GM18907 (cell line): ENCODE data around the gene JUP.
"Not testable (repeated sequence)": the region's sequence is repeated elsewhere in the genome, so short reads cannot be mapped to it uniquely, and the experiment has no call there.

Experiments
- ATAC-seq: cut with Tn5 transposase; IDR thresholded peaks from one replicate; pipeline ENCODE4 v1.9.1; 2021; ENCODE audit warnings: mild to moderate bottlenecking, moderate library complexity; ENCODE audit not compliant: unreplicated experiment

The JUP gene

DNA sequence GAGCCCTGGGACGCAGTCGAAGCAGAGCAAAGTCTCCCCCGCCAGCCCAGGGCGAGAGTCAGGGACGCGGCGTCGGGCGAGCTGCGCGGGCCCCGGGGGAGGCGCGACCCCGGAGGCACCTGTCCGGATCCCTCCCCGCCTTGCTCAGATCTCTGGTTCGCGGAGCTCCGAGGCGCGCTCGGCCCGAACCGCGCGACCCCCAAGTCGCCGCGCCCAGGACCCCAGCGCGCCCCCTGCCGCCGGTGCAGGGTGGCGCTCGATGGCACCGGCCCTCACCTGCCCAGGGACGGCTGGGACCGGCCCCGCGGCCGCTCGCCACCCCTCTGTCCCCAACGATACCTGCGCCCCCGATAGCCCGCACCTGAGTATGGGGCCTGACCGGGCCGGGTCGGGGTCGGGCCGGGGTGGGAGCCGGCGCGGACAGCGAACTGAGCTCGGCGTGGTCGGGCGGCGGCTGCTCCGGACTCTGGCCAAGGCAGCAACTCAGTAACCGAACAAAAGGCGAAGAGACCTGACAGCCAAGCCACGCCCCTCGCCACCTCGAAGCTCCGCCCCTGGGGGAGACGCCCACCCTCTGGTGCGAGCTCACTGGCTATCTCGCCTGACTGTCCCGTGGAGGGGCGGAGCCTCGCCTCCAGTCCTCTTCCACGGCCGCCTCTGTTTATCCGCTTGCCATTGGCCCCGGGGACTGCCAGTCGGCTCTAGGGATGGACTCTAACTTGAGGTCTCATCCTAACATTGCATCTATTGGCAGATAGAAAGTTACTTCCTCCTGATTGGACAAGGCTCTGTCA, at the start of gene JUP:
JUP (minus strand) TSS at position 485 of the 794 bp plus-strand sequence. CDS start 14,857 bp downstream, outside the sequence.
- peak; percentile 78 for ATAC-seq

DNA sequence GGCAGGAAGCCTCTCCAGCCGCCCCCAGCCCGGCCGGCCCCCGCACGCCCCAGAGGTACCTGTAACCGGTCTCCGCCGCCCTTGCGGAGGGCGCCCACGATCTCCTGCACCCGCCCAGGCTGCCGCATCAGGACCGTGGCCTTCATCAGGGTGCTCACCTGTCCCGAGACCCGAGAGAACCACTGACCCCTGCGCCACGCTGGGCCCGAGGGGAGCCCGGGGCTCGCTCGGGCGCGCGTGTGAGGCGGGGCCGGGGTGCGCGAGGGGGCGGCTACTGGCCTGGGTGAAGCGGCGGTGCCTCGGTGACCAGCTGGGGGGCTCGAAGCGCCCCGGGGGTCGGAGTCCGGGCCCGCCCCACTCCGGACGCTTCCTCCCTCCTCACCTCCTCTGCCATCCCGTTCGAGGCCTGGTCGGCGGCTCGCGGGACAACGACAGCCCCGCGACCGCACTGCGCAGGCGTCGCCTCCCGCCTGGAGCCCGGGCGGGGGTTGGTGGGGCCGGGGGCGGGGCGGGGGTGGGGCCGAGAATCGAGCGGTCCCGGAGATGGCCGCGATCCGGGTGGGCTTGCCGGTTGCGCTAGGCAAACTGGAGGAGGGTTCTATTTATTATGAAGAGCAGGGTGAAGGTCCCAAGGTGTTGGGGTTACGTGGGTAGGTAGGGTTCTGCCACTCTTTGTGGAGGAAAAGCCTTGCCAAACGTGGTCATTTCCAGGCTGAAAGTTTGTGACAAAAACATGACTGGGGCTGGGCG, 49.5 kb upstream of the JUP start, which contains the start of gene NT5C3B:
NT5C3B (minus strand) TSS at position 433 of the 750 bp plus-strand sequence; CDS start at position 394, 39 bp downstream.
- peak; percentile 52 for ATAC-seq

DNA sequence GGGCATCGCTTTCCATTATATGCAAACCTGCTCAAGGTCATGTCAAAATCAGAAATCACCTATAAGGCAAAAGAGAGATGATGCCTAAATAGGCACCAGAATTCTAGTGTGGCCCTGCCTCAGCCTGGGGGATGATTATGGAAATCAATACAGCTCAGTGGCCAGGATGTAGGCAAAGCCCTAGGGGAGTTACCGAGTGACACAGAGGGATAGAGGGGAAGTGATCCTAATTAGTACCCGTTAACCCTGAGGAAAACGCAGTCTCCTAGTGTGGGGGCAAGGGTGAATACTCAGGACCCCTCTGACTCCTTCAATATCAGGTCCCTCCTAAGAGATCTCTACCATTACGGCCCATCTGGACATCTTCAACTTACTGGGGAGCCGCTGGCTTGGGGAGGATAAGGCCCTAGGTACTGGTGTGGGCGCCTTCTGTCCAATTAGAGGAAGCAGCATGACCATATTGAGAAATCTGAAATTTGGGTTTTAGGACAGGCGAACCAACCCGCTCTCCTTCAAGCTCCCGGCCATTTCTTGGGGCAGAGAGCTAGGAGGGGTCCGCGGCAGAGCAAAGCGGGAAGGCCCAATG, 48.8 kb upstream of the JUP start:
- peak; percentile 25 for ATAC-seq

DNA sequence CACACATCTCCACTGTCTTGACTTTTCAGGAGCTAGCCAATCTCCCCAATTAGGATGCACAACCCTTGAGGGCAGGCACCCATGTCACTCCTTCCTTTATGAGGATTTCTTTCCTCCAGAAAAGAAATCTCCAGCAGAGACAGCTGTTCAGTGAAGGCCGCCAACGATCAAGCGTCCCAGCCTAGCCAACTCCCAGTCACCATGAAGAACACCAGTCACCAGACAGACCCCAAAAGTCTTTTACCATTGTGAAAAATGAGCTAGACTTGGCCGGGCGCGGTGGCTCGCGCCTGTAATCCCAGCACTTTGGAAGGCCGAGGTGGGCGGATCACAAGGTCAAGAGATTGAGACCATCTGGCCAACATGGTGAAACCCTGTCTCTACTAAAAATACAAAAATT, 43.5 kb upstream of the JUP start:
- ATAC-seq, result not testable (repeated sequence)

DNA sequence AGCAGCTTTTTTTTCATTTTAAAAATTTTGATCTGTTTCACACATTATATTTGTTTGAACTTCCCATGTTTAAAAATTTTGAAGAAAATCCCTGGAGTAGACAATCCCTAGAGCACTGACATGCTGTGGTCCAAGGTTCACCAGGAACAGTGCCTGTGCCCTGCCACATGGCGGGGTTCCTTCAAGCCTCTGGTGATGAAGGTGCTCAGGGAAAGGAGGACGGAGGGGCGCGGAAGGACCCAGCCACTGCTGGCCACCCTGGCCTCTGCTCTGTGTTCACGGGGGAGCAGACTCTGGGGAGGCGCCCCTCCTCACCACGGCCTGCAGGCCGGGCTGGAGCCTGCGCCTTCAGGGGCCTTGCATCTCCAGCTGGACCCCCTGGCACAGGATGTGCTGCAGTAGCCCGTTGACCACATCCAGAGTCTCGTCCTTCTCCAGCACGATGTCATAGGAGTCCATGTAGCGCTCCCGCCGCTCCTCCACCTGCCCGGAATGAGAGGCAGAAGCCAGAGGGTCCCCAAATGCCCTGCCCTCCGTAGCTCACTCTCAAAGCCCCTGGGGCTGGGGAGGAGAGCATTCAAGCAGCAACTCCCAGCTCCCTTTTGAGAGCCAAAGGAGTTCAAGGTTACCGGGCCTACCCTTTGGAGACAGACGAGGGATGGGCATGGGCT, 38.8 kb upstream of the JUP start:
- no peak for ATAC-seq

DNA sequence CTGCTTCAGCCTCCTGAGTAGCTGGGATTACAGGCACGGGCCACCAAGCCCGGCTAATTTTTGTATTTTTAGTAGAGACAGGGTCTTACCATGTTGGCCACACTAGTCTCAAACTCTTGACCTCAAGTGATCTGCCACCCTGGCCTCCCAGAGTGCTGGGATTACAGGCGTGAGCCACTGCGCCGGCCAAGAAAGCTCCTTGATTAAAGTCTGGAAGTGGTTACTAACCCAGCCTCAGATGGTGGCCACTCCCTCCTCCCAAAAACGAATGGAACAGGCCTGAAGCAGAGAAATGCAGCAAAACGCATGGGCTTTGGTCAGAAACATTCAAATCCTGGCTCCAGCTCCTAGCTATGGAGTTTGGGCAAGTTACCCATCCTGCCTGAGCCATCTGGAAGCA, 37.6 kb upstream of the JUP start:
- ATAC-seq, result no peak

DNA sequence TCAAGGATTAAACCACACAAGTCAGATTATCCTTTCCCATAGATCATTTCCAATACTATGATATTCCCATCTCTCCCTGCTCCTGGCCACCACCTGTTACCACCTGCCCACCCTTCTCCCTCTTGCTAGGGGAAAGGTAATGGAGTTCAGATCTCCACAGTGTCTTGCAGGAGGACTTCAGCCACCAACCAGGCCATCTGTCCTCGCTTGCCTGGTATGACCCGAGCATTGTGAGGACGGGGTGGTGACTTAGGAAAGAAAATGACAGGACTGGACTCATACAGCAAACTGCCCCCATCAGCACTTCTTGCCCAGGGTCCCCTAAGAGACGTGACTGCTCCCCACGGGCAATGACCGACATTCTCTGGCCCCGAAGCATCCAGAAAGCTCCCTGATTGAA, 37.1 kb upstream of the JUP start:
- no peak for ATAC-seq

DNA sequence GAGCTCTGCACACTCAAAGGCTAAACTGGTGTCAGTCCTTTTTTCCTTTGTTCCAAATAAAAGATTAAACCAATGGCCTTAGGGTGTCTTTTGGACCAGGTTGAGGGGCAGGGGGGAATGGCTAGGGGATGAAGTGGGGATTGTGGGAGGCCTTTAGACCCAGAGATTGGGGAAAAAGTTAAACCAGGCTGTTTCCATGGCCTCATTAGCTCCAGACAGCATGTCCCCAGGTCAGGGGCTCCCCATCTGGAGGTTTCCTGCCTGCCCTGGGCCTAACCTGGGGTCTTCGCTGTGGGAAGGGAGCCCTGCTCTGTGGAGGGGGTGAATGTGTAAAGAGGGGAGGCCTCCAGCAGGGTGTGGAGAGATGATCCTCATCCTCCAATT, 36.6 kb upstream of the JUP start:
- ATAC-seq, result no peak

DNA sequence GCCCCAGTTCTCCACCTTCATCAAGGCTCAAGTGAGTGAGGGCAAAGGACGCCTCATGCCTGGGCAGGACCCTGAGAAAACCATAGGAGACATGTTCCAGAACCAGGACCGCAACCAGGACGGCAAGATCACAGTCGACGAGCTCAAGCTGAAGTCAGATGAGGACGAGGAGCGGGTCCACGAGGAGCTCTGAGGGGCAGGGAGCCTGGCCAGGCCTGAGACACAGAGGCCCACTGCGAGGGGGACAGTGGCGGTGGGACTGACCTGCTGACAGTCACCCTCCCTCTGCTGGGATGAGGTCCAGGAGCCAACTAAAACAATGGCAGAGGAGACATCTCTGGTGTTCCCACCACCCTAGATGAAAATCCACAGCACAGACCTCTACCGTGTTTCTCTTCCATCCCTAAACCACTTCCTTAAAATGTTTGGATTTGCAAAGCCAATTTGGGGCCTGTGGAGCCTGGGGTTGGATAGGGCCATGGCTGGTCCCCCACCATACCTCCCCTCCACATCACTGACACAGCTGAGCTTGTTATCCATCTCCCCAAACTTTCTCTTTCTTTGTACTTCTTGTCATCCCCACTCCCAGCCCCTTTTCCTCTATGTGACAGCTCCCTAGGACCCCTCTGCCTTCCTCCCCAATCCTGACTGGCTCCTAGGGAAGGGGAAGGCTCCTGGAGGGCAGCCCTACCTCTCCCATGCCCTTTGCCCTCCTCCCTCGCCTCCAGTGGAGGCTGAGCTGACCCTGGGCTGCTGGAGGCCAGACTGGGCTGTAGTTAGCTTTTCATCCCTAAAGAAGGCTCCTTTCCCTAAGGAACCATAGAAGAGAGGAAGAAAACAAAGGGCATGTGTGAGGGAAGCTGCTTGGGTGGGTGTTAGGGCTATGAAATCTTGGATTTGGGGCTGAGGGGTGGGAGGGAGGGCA, 36.0 kb upstream of the JUP start:
- ATAC-seq, result no peak

DNA sequence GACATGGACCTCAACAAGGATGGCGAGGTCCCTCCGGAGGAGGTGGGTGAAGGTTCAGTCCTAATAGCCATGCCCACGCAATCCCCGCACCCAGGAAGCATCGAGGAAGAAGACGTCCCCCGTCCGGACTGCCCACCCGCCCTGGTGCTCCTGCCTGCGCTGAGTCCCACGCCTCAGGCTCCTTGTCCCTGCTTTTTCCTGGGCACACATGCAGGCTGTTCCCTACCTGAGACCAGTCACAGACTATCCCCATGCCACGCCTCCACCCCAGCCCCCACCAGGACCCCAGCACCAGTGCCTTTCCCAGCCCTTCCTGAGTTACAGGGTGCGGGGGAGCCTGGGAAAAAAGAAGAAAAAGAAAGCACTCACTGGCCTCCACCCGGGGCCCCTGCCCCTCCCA, 35.3 kb upstream of the JUP start:
- ATAC-seq, result no peak

DNA sequence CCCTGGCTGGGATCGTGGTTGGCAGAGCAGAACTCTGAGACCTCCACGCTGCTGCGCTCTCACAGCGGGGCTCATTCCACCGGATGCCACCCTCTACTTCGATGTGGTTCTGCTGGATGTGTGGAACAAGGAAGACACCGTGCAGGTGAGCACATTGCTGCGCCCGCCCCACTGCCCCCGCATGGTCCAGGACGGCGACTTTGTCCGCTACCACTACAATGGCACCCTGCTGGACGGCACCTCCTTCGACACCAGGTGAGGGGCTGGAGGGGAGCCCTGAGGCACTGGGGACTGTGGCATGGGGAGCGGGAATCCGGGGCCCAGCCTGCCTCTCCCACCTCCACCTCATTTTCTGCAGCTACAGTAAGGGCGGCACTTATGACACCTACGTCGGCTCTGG, 31.5 kb upstream of the JUP start:
- no peak for ATAC-seq

DNA sequence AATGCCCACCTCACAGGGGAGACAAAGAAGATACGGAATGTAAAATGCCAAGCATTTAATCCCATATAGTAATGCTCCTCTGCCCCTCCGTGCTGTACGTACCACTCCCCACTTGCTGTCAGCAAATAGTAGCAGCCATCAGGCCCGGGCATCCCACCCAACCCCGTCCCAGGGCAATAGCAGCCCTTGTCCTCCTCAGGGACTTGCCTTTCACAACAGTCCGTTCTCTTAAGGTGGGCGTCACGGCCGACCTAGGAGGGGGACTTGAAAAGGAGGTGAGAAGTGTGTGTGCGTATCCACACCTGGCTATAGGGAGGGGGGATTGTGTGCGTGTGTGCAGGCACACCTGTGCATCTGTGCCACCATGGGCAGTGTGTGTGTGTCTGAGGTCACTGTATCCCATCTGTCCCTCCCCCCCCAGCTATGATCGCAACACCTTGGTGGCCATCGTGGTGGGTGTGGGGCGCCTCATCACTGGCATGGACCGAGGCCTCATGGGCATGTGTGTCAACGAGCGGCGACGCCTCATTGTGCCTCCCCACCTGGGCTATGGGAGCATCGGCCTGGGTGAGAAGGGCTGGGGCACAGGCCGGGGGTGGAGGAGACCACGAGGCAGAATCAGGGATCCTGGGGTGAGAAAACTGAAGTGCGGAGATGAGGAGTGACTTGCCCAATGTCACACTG, 30.3 kb upstream of the JUP start:
- no peak for ATAC-seq

DNA sequence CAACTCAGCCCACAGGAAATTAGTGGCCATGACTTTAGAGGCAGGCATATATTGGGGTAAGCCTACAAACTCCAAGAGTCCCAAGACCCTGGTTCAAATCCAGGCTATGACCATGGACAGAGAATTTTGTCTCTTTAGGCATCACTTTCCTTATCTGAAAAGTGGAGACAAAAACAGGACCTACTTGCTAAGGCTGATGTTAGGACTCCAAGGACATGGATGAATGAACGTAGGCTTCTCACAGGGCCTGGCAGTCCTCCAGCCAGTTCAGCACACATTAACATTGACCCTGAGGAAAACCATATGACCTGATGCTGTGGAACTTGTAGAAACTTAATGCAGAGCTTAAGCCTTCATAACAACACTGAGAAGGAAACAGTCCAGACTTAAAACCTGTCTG, 27.7 kb upstream of the JUP start:
- no peak for ATAC-seq

DNA sequence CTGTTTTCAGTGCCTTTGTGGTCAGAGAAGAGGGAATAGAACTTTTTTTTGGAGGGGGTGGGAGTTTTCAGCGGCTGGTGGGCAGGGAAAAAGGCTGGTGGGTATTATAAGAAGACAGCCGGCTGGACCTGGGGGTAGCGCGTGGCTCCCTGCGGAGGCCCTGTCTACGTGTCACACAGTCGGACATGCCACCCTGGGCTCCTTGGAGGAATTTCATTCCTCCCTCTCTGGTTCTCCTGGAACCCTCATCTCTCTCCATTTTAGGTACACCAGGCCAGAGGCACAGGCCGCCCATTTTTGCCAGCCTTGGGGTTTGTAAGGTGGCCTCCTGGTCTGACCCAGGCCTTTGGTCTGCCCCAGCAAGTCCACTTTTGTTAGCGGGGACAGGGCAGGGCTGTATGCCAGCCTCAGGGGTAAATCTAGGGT, 27.2 kb upstream of the JUP start:
- no peak for ATAC-seq

DNA sequence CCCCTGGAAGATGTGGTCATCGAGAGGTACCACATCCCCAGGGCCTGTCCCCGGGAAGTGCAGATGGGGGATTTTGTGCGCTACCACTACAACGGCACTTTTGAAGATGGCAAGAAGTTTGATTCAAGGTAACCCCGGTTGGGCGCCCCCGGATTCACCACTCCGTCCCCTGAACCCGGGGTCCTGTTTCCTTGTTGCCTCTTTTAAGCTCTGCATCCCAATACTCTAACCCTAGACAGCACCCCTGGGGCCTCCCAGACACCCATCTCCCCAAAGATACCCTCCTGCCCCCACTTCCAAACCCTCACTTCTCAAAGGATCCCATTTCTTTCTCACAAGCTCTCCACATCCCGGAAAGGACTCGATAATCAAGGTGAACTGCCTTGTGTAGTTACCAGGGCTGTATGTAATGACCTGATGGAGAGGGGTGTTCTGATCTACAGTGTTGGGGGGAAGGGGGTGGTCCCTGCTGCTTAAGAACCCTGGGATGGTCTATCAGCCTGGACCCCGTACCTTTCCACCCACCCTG, 26.7 kb upstream of the JUP start:
- ATAC-seq, result no peak

DNA sequence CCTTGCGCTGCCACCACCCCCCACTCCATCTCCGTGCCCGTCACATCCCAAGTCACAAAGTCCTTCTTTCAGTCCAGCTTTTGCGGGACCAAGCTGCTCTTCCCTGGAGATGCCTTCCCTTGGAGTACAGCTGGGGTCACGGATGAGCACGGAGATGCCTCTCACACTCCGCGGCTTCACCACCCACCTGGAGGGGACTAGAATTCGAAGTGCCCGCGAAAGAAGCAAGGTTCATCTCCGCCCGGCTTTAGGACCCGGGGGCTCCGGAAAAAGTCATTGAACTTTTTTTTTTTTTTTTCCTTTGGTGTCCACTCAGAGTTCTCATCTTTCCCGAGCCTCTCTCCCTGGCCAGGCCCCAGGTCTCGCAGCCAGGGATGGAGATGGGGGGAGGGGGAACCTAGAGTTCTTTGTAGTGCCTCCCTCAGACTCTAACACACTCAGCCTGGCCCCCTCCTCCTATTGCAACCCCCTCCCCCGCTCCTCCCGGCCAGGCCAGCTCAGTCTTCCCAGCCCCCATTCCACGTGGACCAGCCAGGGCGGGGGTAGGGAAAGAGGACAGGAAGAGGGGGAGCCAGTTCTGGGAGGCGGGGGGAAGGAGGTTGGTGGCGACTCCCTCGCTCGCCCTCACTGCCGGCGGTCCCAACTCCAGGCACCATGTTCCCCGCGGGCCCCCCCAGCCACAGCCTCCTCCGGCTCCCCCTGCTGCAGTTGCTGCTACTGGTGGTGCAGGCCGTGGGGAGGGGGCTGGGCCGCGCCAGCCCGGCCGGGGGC, 26.1 kb upstream of the JUP start, which contains the start of gene FKBP10:
FKBP10 (plus strand) TSS at position 624 of the 771 bp plus-strand sequence; CDS start at position 655, 31 bp downstream.
- no peak for ATAC-seq

DNA sequence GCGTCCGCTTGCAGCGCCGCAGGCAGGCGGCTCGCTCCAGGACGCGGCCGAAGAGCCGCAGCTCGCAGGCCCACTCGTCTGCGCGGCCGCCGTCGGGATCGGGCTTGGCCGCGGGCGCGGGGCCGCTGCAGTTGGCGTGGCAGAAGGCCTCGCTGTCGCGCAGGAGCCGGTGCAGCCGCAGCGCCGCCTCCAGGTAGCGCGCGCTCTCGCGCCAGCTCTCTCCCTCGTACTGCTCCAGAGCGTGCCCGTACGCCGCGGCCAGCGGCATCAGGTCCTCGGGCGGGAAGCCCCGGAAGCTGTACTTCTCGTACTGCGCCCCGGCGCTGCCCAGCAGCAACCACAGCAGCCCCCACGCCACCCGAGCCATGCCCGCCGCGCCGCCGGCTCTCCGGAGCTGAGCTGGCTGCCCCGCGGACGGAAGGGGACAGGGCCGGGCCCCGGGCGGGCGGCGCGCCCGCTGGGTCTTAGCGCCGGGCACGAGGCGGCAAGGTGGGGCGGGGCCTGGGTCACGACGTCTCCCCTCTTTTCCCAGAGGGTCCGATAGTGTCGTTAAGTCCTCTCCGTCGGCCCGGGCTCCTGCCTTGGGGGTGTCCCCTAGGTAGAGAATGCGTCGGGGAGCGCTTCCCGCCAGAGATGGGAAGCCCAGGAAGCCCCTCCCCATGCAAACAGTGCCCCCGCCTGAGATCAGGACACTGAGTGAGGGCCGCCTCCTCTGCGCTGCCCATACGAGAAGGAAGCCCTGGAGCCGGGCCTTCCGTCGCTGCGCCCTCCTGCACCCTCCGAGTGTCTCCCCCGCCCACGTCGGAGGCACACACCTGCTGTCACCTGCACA, 25.3 kb upstream of the JUP start, which contains the start of gene P3H4:
P3H4 (minus strand) TSS at position 401 of the 832 bp plus-strand sequence; CDS start at position 367, 34 bp downstream.
- peak; percentile 71 for ATAC-seq
